NT2/D1 (cell line): ENCODE results near the gene USP2.

ENCODE experiments used
- DNase-seq: peaks from one replicate; pipeline ENCODE4 v3.0.0-alpha.2; 2011; ENCODE audit warnings: low read depth, low spot score
- H3K27me3 ChIP-seq: 2 replicates; pipeline ENCODE4 v1.6.0; 2011; ENCODE audit warnings: mild to moderate bottlenecking; ENCODE audit not compliant: insufficient read length, insufficient read depth
- H3K36me3 ChIP-seq: 2 replicates; pipeline ENCODE4 v1.6.1; 2011; ENCODE audit warnings: mild to moderate bottlenecking, low read length, mixed read lengths; ENCODE audit not compliant: insufficient read depth, insufficient read length
- H3K4me1 ChIP-seq: 2 replicates; pipeline ENCODE4 v1.5.1; 2011; ENCODE audit not compliant: insufficient read depth, insufficient read length
- H3K4me3 ChIP-seq: 2 replicates; pipeline ENCODE4 v1.5.1; 2011; ENCODE audit warnings: low read depth; ENCODE audit not compliant: insufficient read length
- H3K9ac ChIP-seq: 2 replicates; pipeline ENCODE4 v1.6.0; 2011; ENCODE audit warnings: low read depth; ENCODE audit not compliant: insufficient read length
- H3K9me3 ChIP-seq: 2 replicates; pipeline ENCODE4 v1.5.1; 2011; ENCODE audit warnings: mild to moderate bottlenecking, low read length; ENCODE audit not compliant: insufficient read depth
- SUZ12 ChIP-seq: IDR thresholded peaks from 2 replicates; pipeline ENCODE4 v1.6.1; 2011; ENCODE audit not compliant: insufficient read length, insufficient read depth; ENCODE audit errors: extremely low read depth
- YY1 ChIP-seq: IDR thresholded peaks from 2 replicates; pipeline ENCODE4 v1.6.1; 2011; ENCODE audit not compliant: insufficient read length, insufficient read depth
- ZNF274 ChIP-seq: IDR thresholded peaks from 2 replicates; pipeline ENCODE4 v1.6.1; 2011; ENCODE audit warnings: mild to moderate bottlenecking, low read depth, low read length

Gene USP2

DNA sequence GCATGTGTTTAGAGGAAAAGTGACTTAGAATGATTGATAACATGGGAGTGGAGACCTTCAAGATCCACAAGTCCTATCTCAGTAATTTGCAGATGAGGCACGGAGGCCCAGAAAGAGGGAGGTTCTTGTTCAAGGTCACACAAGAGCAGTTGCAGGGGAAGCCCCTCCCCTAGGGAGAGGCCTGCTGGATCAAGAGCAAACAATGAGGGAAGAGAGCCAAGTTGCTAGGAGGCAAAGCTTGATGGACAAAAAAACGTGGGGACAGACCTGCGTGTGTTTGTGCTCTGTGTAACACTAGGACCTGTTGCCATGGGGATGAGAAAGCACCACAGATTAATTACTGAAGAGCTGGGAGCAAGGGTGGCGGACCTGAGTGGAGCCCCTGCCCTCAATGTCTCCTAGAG, 28.6 kb downstream of the USP2 start:
- Histone ChIP-seq H3K36me3 (peaks cover 6% of the 10 kb centered on the region), H3K4me3 (no peak overlapping the region), H3K9me3 (no peaks in the 10 kb centered on the region), H3K27me3 (peaks cover 6% of the 10 kb centered on the region), H3K9ac (no peak overlapping the region), H3K4me1 (no peaks in the 10 kb centered on the region)
- no peak for TF ChIP-seq ZNF274
- TF ChIP-seq SUZ12 = no peak
- no peak for TF ChIP-seq YY1
- no peak for DNase-seq

GRCh38 chr11:119351232-119351631, 30.3 kb downstream of the USP2 start:
- Histone ChIP-seq H3K9ac (no peak overlapping the region), H3K36me3 (no peaks in the 10 kb centered on the region), H3K9me3 (no peaks in the 10 kb centered on the region), H3K4me3 (no peak overlapping the region), H3K27me3 (peaks cover 2% of the 10 kb centered on the region), H3K4me1 (no peaks in the 10 kb centered on the region)
- DNase-seq = no peak
- no peak for TF ChIP-seq SUZ12
- TF ChIP-seq ZNF274 = no peak
- TF ChIP-seq YY1 = no peak

DNA sequence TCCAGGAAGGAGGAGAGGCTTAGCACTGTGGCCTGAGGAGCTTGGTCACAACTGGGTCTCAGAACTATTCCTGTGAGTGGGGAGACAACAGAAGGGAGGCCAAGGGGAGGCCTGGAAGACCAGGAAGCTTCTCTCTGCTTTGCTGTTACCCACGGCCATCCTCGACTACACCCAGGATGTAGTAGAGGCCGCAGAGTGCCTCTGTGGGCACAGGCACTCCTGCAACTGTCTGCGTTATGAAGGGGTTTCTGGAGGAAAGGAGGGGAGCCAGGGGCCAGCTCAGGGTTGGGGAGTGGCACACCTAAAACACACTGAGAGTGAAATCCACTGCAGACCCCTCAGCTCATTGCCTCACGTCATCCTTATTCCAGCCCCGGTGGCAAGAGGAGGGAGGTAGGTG, 31.2 kb downstream of the USP2 start:
- H3K9ac ChIP-seq = no peak overlapping the region
- no peaks in the 10 kb centered on the region for H3K36me3 ChIP-seq
- no peak for TF ChIP-seq ZNF274
- H3K4me3 ChIP-seq = no peak overlapping the region
- H3K9me3 ChIP-seq = no peaks in the 10 kb centered on the region
- H3K27me3 ChIP-seq = peaks cover 5% of the 10 kb centered on the region
- DNase-seq = no peak
- no peaks in the 10 kb centered on the region for H3K4me1 ChIP-seq

DNA sequence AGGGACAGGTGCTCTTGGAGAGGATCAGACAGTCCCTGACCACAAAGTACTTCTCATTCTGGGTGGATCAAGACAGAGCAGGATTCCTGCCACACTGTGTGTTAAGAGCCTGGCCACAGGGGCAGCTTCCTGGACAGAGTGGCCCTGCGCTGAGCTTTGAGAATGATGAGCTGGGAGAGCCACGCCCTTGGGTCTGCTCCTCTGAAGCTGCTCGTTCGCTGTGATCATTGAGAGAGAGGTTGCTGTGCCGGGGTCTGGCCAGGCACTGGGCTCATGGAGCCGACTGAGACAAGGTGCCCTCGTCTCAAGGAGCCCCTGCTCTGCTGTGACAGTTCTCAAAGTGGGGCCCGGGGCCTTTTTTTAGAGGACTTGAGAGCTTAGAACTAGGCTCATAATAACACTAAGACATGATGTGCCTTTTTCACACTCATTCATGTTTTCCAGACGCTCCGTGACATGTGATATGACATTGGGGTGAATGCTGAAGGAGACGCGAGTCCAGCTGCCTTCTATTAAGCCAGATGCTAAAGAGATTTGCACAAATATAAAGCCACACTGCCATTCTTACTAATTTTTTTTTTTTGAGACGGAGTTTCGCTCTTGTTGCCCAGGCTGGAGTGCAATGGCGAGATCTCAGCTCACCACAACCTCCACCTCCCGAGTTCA, 33.4 kb downstream of the USP2 start:
- Histone ChIP-seq H3K9ac (no peak overlapping the region), H3K9me3 (no peaks in the 10 kb centered on the region), H3K36me3 (no peaks in the 10 kb centered on the region), H3K4me1 (no peaks in the 10 kb centered on the region), H3K27me3 (peaks cover 9% of the 10 kb centered on the region), H3K4me3 (no peak overlapping the region)
- TF ChIP-seq YY1 (no peak), ZNF274 (no peak), SUZ12 (no peak)
- no peak for DNase-seq

- Histone ChIP-seq H3K4me3 (no peak overlapping the region), H3K27me3 (peaks cover 16% of the 10 kb centered on the region), H3K9me3 (no peaks in the 10 kb centered on the region), H3K36me3 (no peaks in the 10 kb centered on the region), H3K9ac (no peak overlapping the region), H3K4me1 (no peaks in the 10 kb centered on the region)
- TF ChIP-seq YY1 = no peak
- TF ChIP-seq ZNF274 = no peak
- TF ChIP-seq SUZ12 = no peak
- DNase-seq = no peak
Measured at GRCh38 chr11:119347242-119347641, 34.2 kb downstream of the USP2 start.

GRCh38 chr11:119346605-119347004, 34.9 kb downstream of the USP2 start, which contains the start of gene MFRP:
Gene MFRP, minus strand, starts transcription at chr11:119346705. Its CDS starts 192 bp downstream, at chr11:119346513.
- peaks cover 22% of the 10 kb centered on the region for H3K27me3 ChIP-seq

DNA sequence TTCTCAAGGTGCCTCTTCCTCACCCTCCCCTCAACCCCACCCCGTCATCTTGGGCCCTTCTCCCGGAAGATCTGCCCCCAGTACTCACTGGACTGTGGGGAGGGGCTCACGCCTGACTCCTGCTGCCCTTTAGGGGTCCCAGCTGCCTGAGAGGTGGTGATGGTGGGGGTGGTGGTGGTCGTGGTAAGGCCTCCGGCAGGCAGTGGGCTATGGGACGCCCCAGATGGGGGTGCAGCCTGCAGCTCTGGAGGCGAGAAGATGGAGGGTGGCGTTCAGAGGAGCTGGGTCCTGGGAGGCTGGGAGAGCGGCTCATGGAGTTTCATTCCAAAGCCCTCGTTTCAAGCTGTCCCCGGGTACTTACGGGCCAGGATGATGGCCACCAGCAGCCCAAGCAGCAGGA, 35.8 kb downstream of the USP2 start:
- no peak overlapping the region for H3K9ac ChIP-seq
- H3K9me3 ChIP-seq = no peaks in the 10 kb centered on the region
- H3K4me1 ChIP-seq = peaks cover 4% of the 10 kb centered on the region
- H3K4me3 ChIP-seq = no peak overlapping the region
- TF ChIP-seq ZNF274 = no peak
- no peak for TF ChIP-seq SUZ12
- TF ChIP-seq YY1 = no peak
- DNase-seq = no peak
- H3K27me3 ChIP-seq = peaks cover 31% of the 10 kb centered on the region
- no peaks in the 10 kb centered on the region for H3K36me3 ChIP-seq

More at GRCh38 chr11:119346605-119347004, 34.9 kb downstream of the USP2 start, which contains the start of gene MFRP:
- Histone ChIP-seq H3K9me3 (no peaks in the 10 kb centered on the region), H3K4me1 (no peaks in the 10 kb centered on the region), H3K9ac (no peak within 1 kb of the TSS), H3K36me3 (no peaks in the 10 kb centered on the region), H3K4me3 (no peak within 1 kb of the TSS)
- no peak for TF ChIP-seq SUZ12
- no peak for TF ChIP-seq ZNF274
- TF ChIP-seq YY1 = no peak
- DNase-seq = no peak

- DNase-seq = no peak
- H3K9me3 ChIP-seq = no peaks in the 10 kb centered on the region
- H3K4me3 ChIP-seq = no peak overlapping the region
- TF ChIP-seq YY1 (no peak), SUZ12 (no peak), ZNF274 (no peak)
- H3K36me3 ChIP-seq = no peaks in the 10 kb centered on the region
- peaks cover 4% of the 10 kb centered on the region for H3K4me1 ChIP-seq
- peaks cover 37% of the 10 kb centered on the region for H3K27me3 ChIP-seq
- H3K9ac ChIP-seq = no peak overlapping the region
Measured at GRCh38 chr11:119344291-119345010, 37.0 kb downstream of the USP2 start.
